GM13976 (cell line): ENCODE data around the gene TMEM209.
"Not testable (repeated sequence)": the region's sequence is repeated elsewhere in the genome, so short reads cannot be mapped to it uniquely, and the experiment has no call there.

Source experiments
- DNase-seq: peaks from one replicate; pipeline ENCODE4 v3.0.0; 2012; ENCODE audit warnings: low spot score
- in situ Hi-C: fragments of 300-500 bp; cut with MboI; formaldehyde crosslinking; loops from one replicate; pipeline ENCODE4 v1.12.0; 2022; ENCODE audit warnings: low sequenced_read_pairs, mixed read lengths, inconsistent platforms; ENCODE audit not compliant: unreplicated experiment
- TF ChIP-seq, protein P1 (sequence below): IDR thresholded peaks from 2 replicates; pipeline ENCODE4 v1.5.1; 2012; ENCODE audit warnings: borderline replicate concordance, mild to moderate bottlenecking; ENCODE audit not compliant: insufficient read depth; ENCODE audit errors: extremely low read depth, missing control alignments, control extremely low read depth

The TMEM209 gene

GRCh38 chr7:130133029-130133782 is 72.0 kb downstream of the TMEM209 start:
- DNase-seq, result no peak
- TF ChIP-seq, protein P1, sequence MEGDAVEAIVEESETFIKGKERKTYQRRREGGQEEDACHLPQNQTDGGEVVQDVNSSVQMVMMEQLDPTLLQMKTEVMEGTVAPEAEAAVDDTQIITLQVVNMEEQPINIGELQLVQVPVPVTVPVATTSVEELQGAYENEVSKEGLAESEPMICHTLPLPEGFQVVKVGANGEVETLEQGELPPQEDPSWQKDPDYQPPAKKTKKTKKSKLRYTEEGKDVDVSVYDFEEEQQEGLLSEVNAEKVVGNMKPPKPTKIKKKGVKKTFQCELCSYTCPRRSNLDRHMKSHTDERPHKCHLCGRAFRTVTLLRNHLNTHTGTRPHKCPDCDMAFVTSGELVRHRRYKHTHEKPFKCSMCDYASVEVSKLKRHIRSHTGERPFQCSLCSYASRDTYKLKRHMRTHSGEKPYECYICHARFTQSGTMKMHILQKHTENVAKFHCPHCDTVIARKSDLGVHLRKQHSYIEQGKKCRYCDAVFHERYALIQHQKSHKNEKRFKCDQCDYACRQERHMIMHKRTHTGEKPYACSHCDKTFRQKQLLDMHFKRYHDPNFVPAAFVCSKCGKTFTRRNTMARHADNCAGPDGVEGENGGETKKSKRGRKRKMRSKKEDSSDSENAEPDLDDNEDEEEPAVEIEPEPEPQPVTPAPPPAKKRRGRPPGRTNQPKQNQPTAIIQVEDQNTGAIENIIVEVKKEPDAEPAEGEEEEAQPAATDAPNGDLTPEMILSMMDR, result no peak
- in situ Hi-C loops, result no loop called here

GRCh38 chr7:130131964-130132875 is 73.0 kb downstream of the TMEM209 start:
- TF ChIP-seq, protein P1, result no peak
- DNase-seq, result no peak
- in situ Hi-C loops, result no loop called here

DNA sequence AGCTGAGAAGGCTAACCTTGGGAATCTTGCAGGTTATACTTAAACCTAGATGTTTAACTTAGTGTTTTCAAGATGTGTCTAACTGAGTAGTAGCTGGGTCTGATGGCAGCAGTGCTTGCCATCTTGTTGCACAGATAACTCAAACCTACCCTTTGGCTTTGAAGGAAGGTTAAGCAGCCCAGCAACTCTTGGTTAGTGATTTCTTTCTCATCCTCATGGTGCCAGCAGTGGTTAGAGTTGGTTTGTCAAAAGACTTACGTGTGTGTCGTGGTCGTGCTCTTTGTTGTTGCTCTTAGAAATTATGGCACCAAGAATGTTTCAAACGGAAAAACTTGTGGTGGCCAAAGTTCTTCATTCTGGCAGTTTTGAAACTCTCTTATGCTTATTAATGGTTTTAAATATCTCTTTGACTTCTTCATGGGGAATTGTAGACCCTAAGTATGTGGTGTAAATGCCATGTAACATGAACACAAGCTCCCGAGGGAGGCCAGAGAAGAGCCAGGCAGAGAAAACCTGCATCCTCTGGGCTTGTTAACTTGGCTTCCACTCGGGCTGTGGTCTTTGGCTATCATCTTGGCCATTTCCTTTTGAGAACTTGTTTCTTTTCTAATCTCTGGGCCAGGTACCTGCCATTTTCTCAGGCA is 73.9 kb downstream of the TMEM209 start:
- in situ Hi-C loops, result no loop called here
- TF ChIP-seq, protein P1, result no peak
- no peak for DNase-seq

DNA sequence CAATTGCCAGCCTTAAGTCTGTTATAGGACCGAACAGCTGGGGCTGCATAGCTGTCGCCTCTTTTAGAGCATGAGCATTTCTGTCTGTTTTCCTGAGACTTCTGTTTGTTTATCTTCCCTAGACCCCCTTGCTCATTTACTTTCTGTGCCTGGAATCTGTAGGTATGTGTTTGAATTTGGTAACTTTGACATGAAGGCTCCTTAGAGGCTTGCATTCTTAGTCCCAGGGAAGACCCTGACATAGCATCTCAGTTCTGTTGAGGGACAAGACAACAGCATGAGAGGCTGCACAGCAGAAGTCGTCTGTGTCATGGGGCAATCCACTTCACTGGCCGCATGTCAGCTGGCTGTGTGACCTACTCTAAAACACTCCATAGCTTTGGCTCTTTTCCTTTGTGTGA is 76.2 kb downstream of the TMEM209 start:
- TF ChIP-seq, protein P1, result no peak
- DNase-seq, result no peak
- in situ Hi-C loops, result no loop called here

- TF ChIP-seq, protein P1, result no peak
- in situ Hi-C loops, result no loop called here
- DNase-seq, result no peak
These were observed 77.3 kb downstream of the TMEM209 start for GRCh38 chr7:130127821-130128317.

DNA sequence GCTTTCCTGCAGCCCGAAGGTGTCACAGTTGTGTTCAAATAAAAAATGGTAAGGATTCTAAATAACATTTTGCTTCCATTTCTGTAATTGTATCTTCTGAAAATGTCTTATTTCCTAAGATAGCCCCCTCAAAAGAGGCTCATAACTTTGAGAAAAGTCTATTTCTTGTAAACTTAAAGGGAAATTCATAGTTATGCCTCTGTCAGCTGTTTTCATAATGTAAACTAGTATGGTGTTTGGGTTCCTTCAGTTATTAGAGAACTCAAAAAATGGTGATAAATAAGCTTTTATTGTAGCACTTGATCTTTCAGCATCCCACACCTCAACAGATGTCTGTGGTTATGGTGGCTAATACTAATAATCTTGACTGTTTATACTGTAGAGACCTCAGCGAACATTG is 77.8 kb downstream of the TMEM209 start:
- TF ChIP-seq, protein P1, result no peak
- no peak for DNase-seq
- in situ Hi-C loops, result no loop called here

- DNase-seq, in situ Hi-C loops: not testable (repeated sequence)
These were observed 78.4 kb downstream of the TMEM209 start for GRCh38 chr7:130126840-130127239.
